ENCODE data around the gene SPATA45.
"Not testable (repeated sequence)": the region's sequence is repeated elsewhere in the genome, so short reads cannot be mapped to it uniquely, and the experiment has no call there.

The SPATA45 gene

GRCh38 chr1:212856755-212857154 is 9.3 kb upstream of the SPATA45 start:
- no peak overlapping the region; the same call in 1 of the 2 replicates for H3K4me3 ChIP-seq (ENCODE audit: low read depth, low read length)
- no peak for TF ChIP-seq CTCF (IDR thresholded peaks at IDR 0.05; ENCODE audit: low read depth, low read length)

DNA sequence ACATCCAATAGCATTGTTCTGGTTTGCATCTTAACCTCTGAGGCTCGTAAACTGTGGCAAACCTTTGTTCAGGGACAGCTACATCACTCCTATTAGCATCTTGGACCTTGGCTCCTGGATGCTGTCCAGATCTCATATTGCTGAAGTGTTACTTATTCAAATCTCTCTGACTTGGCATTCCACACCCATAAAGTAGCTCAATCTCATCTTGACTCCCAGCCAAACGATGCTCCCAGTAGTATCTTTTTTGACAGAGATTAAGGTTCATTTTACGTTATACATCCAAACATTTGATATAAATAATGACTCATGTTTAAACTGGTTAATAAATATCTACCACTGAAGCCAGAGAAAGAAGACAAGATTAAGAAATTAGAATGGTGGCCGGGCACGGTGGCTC is 6.2 kb upstream of the SPATA45 start:
- no peak overlapping the region for H3K4me3 ChIP-seq (ENCODE audit: low read depth, low read length)
- TF ChIP-seq CTCF (IDR thresholded peaks at IDR 0.05; ENCODE audit: low read depth, low read length), result no peak

DNA sequence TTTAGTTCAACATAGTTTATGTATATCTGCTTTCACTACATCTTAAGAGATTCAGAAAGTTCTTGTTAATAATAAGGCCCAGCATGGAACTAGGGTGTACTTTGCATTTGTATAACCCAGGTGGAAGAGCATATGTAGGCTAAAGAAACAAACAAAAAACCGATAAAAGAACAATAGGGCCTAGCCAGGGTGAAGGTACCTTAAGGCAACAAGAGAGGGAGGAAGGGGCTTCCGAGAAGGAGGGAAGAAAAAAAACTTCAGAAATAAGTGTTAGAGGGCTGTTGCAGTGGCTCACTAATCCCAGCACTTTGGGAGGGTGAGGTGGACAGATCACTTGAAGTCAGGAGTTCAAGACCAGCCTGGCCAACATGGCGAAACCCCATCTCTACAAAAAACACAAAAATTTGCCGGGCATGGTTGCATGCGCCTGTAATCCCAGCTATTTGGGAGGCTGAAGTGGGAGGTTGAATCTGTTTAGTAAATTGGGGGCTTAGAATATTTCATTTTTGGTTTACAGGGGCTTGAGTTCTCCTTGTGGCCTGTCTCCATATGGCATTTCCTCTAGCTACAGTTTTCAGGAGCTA is 4.7 kb upstream of the SPATA45 start:
- TF ChIP-seq CTCF (IDR thresholded peaks at IDR 0.05; ENCODE audit: low read depth, low read length), result no peak

DNA sequence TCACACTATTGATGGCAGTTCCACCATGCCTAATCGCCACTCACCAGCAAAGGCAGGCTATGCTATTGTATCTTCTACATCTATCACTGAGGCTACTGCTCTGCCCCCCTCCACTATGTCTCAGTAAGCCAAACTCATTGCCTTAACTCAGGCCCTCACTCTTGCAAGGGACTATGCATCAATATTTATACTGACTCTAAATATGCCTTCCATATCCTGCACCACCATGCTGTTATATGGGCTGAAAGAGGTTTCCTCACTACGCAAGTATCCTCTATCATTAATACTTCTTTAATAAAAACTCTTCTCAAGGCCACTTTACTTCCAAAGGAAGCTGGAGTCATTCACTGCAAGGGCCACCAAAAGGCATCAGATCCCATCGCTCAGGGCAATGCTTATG is 2.9 kb downstream of the SPATA45 start:
- H3K4me3 ChIP-seq (ENCODE audit: low read depth, low read length), result not testable (repeated sequence)

More for the DNA sequence above, 4.7 kb upstream of the SPATA45 start:
- H3K4me3 ChIP-seq (ENCODE audit: low read depth, low read length), result no peak overlapping the region

DNA sequence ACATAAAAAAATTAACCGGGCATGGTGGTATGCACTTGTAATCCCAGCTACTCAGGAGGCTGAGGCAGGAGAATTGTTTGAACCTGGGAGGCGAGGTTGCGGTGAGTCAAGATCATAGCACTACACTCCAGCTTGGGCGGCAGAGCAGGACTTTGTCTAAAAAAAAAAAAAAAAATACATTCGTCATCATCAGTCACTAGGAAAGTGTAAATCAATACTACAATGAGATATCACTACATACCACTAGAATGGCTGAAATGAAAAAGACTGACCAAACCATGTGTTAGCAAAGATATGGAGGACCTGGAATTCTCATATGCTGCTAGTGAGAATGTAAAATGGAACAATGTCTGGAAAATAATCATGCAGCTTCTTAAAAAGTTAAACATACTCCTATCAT is 9.3 kb downstream of the SPATA45 start:
- TF ChIP-seq CTCF (IDR thresholded peaks at IDR 0.05; ENCODE audit: low read depth, low read length), result no peak
- H3K4me3 ChIP-seq (ENCODE audit: low read depth, low read length), result no peak overlapping the region

- not testable (repeated sequence) for H3K4me3 ChIP-seq (ENCODE audit: low read depth, low read length)
Observed at GRCh38 chr1:212833211-212834207, 13.9 kb downstream of the SPATA45 start.

DNA sequence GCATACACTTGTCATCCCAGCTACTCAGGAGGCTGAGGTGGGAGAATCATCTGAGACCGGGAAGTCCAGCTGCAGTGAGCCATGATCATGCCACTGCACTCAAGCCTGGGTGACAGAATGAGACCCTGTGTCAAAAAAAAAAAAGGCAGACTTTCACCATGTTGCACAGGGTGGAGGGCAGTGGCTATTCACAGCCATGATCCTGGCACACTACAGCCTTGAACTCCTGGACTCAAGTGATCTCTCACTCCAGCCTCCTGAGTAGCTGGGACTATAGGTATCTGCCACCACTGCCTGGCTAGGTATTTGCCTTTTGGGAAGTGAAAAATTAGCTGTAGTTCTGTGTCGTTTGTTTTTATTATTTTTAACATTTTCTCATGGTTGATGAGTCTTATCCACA is 19.1 kb downstream of the SPATA45 start:
- no peak for TF ChIP-seq CTCF (IDR thresholded peaks at IDR 0.05; ENCODE audit: low read depth, low read length)
- H3K4me3 ChIP-seq (ENCODE audit: low read depth, low read length), result no peak overlapping the region

- TF ChIP-seq CTCF (IDR thresholded peaks at IDR 0.05; ENCODE audit: low read depth, low read length), result no peak
- no peak overlapping the region for H3K4me3 ChIP-seq (ENCODE audit: low read depth, low read length)
Observed at GRCh38 chr1:212827831-212828278, 19.6 kb downstream of the SPATA45 start.
